ENCODE data around the gene ELOVL3.
"Not testable (repeated sequence)": the region's sequence is repeated elsewhere in the genome, so short reads cannot be mapped to it uniquely, and the experiment has no call there.

Gene ELOVL3

GRCh38 chr10:102225646-102226541 lies at the start of gene ELOVL3:
Gene ELOVL3, plus strand, starts transcription at chr10:102226299. Its CDS starts 250 bp downstream, at chr10:102226549.
- peak; percentile 94 for DNase-seq

- no peak for DNase-seq
These were observed 41.5 kb upstream of the ELOVL3 start for GRCh38 chr10:102184606-102185005.

- no peak for DNase-seq
These were observed 40.8 kb upstream of the ELOVL3 start for GRCh38 chr10:102185272-102185671.

GRCh38 chr10:102185811-102186527 lies 40.1 kb upstream of the ELOVL3 start:
- DNase-seq, result no peak

- DNase-seq, result no peak
These were observed 37.7 kb upstream of the ELOVL3 start for GRCh38 chr10:102188298-102188940.

GRCh38 chr10:102188941-102189898 lies 36.9 kb upstream of the ELOVL3 start:
- DNase-seq, result not testable (repeated sequence)

- DNase-seq, result no peak
These were observed 34.1 kb upstream of the ELOVL3 start for GRCh38 chr10:102191956-102192355.

- no peak for DNase-seq
These were observed 30.7 kb upstream of the ELOVL3 start for GRCh38 chr10:102195296-102195870.

GRCh38 chr10:102196893-102197292 lies 29.2 kb upstream of the ELOVL3 start:
- no peak for DNase-seq

- DNase-seq, result no peak
These were observed 28.1 kb upstream of the ELOVL3 start for GRCh38 chr10:102198027-102198426.

- no peak for DNase-seq
These were observed 25.1 kb upstream of the ELOVL3 start for GRCh38 chr10:102200751-102201640.

GRCh38 chr10:102202386-102202785 lies 23.7 kb upstream of the ELOVL3 start:
- DNase-seq, result no peak

- DNase-seq, result no peak
These were observed 17.6 kb upstream of the ELOVL3 start for GRCh38 chr10:102208311-102209035.

- no peak for DNase-seq
These were observed 14.3 kb upstream of the ELOVL3 start for GRCh38 chr10:102211615-102212299.

GRCh38 chr10:102213599-102213998 lies 12.5 kb upstream of the ELOVL3 start:
- not testable (repeated sequence) for DNase-seq

- no peak for DNase-seq
These were observed 6.7 kb upstream of the ELOVL3 start for GRCh38 chr10:102219370-102219769.

- no peak for DNase-seq
These were observed 5.5 kb upstream of the ELOVL3 start for GRCh38 chr10:102220612-102221011.

- no peak for DNase-seq
These were observed 3.3 kb upstream of the ELOVL3 start for GRCh38 chr10:102222797-102223196.

GRCh38 chr10:102226542-102226870 lies 407 bp downstream of the ELOVL3 start:
- no peak for DNase-seq

- no peak for DNase-seq
These were observed 951 bp downstream of the ELOVL3 start for GRCh38 chr10:102227050-102227449.
